Activated T-helper 1 cell treated with Interleukin-2 at 50 U/mL for 16 hours (primary cell): ENCODE data around the gene FAM219B.

Source experiments
- DNase-seq: peaks from one replicate; pipeline ENCODE4 v3.0.0-alpha.2; 2020; ENCODE audit warnings: low read depth

The FAM219B gene

DNA sequence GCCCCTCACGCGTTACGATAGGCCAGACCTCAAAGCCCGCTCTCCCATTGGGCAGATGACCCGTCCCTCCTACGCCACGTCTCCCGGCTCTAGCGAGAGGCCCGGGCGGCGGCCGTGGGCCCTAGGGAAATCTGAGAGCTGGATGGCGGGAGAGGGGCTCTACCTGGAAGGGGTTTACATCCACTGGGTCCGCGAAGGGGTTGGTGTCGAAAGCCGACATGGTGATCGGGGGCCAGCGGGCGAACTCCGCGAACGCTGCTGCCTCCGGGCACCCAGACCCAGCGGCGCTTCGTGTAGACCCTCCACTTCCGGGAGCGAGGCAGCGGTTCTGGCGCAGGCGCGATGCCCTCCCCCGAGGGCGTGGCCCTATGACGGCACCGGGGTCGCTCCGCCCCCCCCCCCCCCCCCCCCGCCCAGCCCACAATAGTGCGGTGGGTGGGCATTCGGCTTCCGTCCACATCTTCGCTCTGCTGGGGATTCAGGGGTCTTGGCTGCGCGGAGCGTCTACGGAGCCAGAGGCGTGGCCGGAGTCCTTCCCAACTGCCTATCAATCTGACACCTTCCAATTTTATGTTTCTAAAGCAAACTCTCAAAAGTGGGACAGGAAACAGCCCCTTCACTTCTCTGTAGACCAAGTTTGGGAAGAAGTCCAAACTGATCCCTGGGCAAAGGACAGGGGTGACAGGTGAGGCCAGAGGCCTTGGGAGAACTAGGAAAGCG is 33.5 kb downstream of the FAM219B start, which contains the start of gene SCAMP2:
TSS of gene SCAMP2 (minus strand) at position 330 of the 720 bp plus-strand sequence. CDS start at position 220, 110 bp downstream.
- DNase-seq = peak; percentile 83

GRCh38 chr15:74872702-74873035 is 34.0 kb downstream of the FAM219B start:
- no peak for DNase-seq

DNA sequence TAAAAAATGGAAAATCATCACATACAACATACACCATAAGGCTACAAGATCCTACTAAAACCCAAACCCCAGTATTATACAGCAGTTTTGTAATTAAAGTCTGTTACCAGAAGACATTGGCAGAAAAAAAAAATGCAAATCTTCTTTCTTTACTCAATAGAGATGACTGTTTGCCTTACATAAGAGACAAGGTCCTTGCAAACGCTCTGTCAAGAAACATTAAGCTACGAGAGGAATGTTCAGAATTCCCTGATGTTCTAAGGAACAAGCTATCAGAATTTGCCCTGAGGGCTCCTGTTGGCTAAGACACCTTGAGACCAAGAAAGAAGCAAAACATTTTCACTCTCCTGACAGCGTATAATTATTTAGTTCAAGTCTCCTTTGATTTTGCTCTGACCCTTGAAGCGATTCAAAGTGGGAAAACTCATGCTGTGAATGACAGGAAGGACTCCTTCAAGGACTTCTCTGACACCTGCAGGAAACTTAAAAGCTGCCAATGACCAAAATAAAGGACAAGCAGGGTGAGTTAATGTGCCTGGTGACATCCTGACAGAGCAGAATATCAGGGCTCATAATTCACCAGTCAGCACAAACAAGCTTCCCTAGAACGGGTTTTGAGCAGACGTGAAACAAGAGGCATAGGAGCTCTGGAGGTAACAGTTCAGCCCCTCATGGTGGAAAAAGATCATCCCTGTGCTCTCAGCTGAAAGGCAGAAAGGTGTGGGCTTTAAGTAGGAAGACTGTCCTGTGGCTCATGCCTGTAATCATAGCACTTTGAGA is 36.0 kb downstream of the FAM219B start:
- DNase-seq = no peak

GRCh38 chr15:74869726-74870407 is 36.8 kb downstream of the FAM219B start:
- DNase-seq = no peak

DNA sequence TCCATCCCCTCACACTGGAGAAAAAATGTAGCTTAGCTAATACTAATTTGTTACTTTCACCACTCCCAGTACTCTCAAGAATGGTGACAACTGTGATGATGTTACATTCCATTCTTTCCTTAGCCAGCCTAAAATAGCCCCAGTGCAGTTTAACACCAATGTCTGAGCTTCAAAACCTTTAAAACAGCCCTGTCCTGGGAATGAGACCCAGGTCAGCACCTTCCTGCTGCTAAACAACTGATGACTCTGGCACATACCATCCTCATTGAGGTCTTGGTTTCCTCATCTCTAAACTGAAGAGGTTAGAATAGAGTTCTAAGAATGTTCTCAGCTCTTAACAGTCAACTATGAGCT is 37.3 kb downstream of the FAM219B start:
- no peak for DNase-seq

- no peak for DNase-seq
These were observed 38.6 kb downstream of the FAM219B start for GRCh38 chr15:74868059-74868458.

DNA sequence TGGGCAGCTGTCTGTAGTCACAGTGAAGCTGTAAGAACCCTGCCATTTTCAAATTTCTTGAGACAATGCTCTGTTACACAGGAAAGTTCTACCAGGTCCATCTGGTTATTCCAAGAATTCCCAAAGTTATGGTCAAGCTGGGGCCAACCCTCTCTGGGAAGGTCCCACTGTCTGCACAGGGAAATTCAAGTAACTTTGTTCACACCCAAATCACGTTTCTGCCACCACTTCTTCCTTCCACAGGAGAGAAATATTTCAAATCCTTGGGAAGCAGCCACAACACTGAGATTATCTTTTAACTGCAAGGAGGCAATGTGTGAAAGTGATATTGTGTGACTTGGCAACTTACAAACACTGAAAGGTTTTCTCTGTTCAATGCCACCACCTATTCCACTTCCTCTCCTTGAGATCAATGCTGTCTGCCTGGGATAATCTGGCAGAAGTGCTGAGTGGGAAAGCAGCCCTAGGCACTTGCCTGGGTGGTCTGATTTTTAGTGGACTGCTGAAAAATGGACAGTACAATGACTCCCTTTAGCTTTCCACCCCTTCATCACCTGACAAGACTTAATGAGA is 39.1 kb downstream of the FAM219B start:
- DNase-seq = no peak

DNA sequence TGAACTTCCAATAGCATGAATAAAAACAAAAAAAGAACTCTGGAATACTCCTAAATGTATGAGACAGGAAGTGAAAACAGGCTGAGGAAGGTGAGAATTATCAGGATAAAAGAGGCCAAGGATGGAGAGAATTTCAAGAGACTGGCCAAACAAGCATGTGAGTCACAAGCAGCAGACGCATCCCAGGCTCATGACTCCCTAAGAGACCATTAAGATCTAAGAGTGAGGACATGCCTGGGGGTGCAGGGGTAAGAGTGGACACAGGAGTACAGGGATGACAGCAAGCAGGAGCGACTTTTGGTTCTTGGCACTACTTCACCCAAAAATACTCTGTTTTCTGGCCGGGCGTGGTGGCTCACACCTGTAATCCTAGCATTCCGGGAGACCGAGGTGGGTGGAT is 40.6 kb downstream of the FAM219B start:
- DNase-seq = no peak

GRCh38 chr15:74865316-74865715 is 41.3 kb downstream of the FAM219B start:
- DNase-seq = no peak

GRCh38 chr15:74864296-74864695 is 42.4 kb downstream of the FAM219B start:
- no peak for DNase-seq

DNA sequence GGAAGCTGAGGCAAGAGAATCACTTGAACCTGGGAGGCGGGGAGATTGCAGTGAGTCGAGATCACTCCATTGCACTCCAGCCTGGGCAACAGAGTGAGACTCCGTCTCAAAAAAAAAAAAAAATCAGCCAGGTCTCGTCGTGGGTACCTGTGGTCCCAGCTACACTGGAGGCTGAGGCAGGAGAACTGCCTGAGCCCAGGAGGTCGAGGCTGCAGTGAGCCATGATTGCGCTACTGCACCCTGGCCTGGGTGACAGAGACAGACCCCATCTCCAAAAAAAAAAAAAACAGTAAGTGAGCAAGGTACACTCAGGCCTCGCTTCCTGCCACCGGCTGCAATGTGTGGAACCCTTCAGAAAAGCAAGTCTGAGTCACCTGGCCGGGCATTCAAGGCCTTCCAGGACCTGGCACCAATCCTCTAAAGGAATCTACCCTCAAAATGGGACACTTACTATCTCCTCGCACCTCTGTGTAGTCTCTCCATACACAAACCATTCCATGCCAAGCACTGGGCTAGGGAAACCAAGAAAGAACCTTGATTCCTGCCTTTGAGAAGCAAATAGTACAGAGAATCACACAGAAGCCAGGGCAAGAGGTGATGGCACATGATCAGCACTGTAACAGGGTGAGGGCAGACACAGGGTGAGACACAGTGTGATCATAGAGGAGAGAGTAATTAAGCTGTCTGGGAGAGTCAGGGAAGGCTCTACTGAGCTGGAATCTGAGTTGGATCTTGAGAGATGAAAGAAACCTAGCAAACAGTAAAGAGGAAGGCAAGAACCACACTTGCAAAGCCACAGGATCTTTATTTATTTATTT is 43.2 kb downstream of the FAM219B start:
- no peak for DNase-seq

- no peak for DNase-seq
These were observed 48.3 kb downstream of the FAM219B start for GRCh38 chr15:74858369-74858740.

DNA sequence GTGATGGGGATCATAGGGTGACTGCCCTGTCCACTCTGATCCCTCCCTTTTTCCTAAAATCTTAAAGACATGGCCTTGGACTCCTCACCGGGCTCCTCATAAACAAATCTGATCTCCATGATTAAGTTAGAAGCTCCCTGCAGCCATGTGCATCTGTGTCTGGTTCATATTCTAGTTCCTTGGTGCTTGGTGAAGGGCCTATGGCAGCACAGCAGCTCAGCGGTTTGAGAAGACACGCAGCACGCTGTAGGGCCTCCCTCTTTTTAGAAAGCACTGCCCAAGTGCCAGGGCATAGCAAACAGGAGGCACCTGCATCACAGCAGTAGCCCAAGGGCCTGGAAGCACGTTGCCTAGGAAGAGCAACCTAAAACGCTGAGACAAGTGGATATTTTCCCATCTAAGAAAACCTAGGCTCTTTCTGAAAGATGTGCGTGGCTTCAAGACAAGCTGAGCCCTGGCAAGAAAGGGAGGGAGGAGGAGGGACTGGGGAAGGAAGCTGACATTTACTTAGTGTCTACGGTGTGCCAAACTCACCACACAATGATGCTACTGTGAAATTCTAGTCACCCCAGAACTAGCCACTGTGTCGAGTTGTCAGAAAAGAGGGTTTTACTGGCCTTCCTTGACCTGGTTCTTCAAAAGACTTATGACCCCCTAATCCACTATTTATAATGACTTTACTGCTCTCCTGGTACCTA is 48.8 kb downstream of the FAM219B start:
- DNase-seq = no peak

GRCh38 chr15:74857082-74857655 is 49.5 kb downstream of the FAM219B start:
- no peak for DNase-seq

- DNase-seq = no peak
These were observed 50.1 kb downstream of the FAM219B start for GRCh38 chr15:74856537-74856936.

DNA sequence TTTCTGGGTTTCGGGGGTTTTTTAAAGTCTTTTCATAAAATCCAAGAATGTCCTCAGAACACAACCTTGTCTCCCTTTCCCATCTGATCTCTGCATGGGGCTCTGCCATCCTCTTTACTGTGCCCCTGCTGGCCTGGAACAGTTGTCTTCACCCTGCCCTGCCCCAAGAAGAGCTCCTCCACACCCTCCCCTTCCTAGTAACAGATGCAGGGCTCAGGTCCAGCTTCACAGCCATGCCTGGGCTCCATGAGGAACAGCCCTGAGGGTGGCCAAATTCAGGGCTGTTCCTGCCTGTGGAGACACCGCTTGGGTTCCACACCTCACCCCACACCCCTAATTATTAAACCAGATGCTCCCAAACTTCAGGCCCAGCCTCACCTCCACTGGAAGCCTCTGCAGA is 50.8 kb downstream of the FAM219B start:
- DNase-seq = no peak

- no peak for DNase-seq
These were observed 52.1 kb downstream of the FAM219B start for GRCh38 chr15:74854453-74855022.

DNA sequence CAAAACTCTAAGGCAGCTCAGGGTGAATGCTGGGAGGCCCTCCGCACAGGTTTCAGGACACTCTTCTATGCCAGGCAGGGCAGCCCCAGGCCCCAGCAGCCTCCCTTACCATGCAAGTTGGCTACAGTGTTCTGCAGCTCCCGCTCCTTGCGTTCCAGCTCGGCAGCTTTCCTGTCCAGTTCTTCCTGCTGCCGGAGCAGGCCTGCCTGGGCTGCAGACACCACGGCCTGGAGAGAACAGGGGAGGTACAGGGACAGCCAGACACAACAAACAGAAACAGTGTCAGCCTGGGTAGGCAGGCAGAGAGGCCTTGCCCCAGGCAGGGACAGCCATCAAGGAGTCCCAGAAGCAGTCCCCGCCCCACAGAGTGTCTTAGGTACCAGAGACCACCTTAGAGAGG is 54.7 kb downstream of the FAM219B start:
- no peak for DNase-seq

DNA sequence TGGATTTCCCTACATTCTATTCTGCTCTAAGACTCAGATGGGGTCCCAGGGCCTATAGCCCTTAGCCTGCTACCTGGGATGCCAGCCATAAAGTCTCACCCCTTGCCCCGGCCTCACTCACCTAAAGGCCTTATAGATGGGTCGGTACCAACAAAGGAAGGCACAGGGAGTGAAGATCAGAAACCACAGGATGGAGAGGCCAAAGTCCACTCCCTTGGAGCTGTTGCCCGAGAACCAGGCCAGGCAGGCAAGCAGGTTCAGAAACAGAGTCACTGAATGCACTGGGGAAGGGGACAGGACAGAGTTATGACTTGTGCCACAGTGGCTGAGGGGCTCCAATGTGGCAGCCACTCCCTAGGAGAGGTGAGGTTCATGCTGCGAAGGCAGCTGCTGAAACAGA is 56.3 kb downstream of the FAM219B start:
- DNase-seq = no peak
